ENCODE measurements around the gene CSNK1E. TPM values are rescaled to one million over a fixed set of nuclear protein-coding genes. Genes with fewer than 3 reads are reported as not detected.

The CSNK1E gene
- total RNA-seq, 4 donors from 2014 or later: 142 to 258 (median 163) TPM

- TF ChIP-seq CTCF (IDR thresholded peaks at IDR 0.05) (no peak), POLR2A (IDR thresholded peaks at IDR 0.05) (no peak)
- DNase-seq (ENCODE audit: low spot score in 2 of 2): no peak
- intact Hi-C loops (cut with DNase I; ENCODE audit: low total_unique reads): no loop called here
- H3K4me3 ChIP-seq (ENCODE audit: low read depth, poor library complexity, severe bottlenecking): no peak overlapping the region
- 65 to 67% methylated on average over 7 of the region's 7 CpGs for WGBS, 2 donors
These were observed 46.1 kb downstream of the CSNK1E start for GRCh38 chr22:38271101-38271500.

- WGBS, 2 donors: 50 to 63% methylated on average over 13 of the region's 13 CpGs
- no peak for DNase-seq (ENCODE audit: low spot score in 2 of 2)
- intact Hi-C loops (cut with DNase I; ENCODE audit: low total_unique reads): no loop called here
- H3K4me3 ChIP-seq (ENCODE audit: low read depth, poor library complexity, severe bottlenecking): no peak overlapping the region
- TF ChIP-seq CTCF (IDR thresholded peaks at IDR 0.05) (no peak), POLR2A (IDR thresholded peaks at IDR 0.05) (no peak)
These were observed 46.9 kb downstream of the CSNK1E start for GRCh38 chr22:38270091-38270992.

- no peak for DNase-seq (ENCODE audit: low spot score in 2 of 2)
- no peak overlapping the region for H3K4me3 ChIP-seq (ENCODE audit: low read depth, poor library complexity, severe bottlenecking)
- no peak for TF ChIP-seq CTCF (IDR thresholded peaks at IDR 0.05)
- no peak for TF ChIP-seq POLR2A (IDR thresholded peaks at IDR 0.05)
- intact Hi-C loops (cut with DNase I; ENCODE audit: low total_unique reads): no loop called here
- 86 to 96% methylated on average over 7 of the region's 7 CpGs for WGBS, 2 donors
These were observed 47.8 kb downstream of the CSNK1E start for GRCh38 chr22:38269466-38269865.

GRCh38 chr22:38267086-38267485 lies 50.1 kb downstream of the CSNK1E start:
- no peak for TF ChIP-seq CTCF (IDR thresholded peaks at IDR 0.05)
- TF ChIP-seq POLR2A (IDR thresholded peaks at IDR 0.05): no peak
- no peak overlapping the region for H3K4me3 ChIP-seq (ENCODE audit: low read depth, poor library complexity, severe bottlenecking)
- DNase-seq (ENCODE audit: low spot score in 2 of 2): no peak
- WGBS, 2 donors: 67 to 70% methylated on average over 4 of the region's 4 CpGs
- intact Hi-C loops (cut with DNase I; ENCODE audit: low total_unique reads): no loop called here

- H3K4me3 ChIP-seq (ENCODE audit: low read depth, poor library complexity, severe bottlenecking): no peak overlapping the region
- TF ChIP-seq POLR2A (IDR thresholded peaks at IDR 0.05) (no peak), CTCF (IDR thresholded peaks at IDR 0.05) (no peak)
- intact Hi-C loops (cut with DNase I; ENCODE audit: low total_unique reads): no loop called here
- no peak for DNase-seq (ENCODE audit: low spot score in 2 of 2)
- 57 to 63% methylated on average over 8 of the region's 8 CpGs for WGBS, 2 donors
These were observed 51.1 kb downstream of the CSNK1E start for GRCh38 chr22:38266120-38266519.
